ENCODE data around the gene SYP. TPM values are rescaled to one million over a fixed set of nuclear protein-coding genes. Genes with fewer than 3 reads are reported as not detected.

Gene SYP
- total and polyA plus RNA-seq, 2 donors (not counting 1 experiment from before 2014, with no cell fraction given): 1.2 to 1.6 TPM

DNA sequence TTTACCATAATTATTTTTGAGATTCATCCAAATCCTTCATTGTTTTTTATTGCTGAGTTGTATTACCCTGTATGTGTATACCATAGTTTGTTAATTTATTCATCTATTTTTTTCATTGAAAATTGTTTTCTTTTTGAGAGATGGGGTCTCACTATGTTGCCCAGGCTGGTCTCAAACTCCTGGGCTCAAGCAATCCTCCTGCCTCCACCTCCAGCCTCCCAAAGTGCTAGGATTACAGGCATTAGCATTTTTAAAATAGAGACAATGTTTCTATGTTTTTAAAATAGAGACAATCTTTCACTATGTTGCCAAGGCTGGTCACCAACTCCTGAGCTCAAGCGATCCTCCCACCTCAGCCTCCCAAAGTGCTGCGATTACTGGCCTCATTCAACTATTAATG is 39.1 kb downstream of the SYP start:
- Mint-ChIP-seq H3K4me3 (no peak overlapping the region), H3K27me3 (no peaks in the 10 kb centered on the region), H3K27ac (no peak overlapping the region), H3K9me3 (ENCODE audit: insufficient read depth) (no peaks in the 10 kb centered on the region), H3K4me1 (peaks cover 12% of the 10 kb centered on the region)
- no peak for TF ChIP-seq CTCF (IDR thresholded peaks at IDR 0.05)
- TF ChIP-seq EZH2 (IDR thresholded peaks at IDR 0.05; ENCODE audit: borderline replicate concordance, insufficient read depth, low read depth, low read length, poor library complexity, severe bottlenecking): no peak
- ATAC-seq (ENCODE audit: low read depth): no peak
- H3K27me3 ChIP-seq (replicated peaks in 1 of 4; ENCODE audit: control extremely low read depth in 1 of 4, control insufficient read depth in 3 of 4, insufficient read depth in 4 of 4, low read length in 3 of 4): no peaks in the 10 kb centered on the region
- ChIA-PET POLR2A (no interaction called here), CTCF (no interaction called here)
- intact Hi-C loops (cut with micrococcal nuclease): no loop called here
- no peak overlapping the region for H3K4me2 ChIP-seq (replicated peaks; ENCODE audit: low read depth, low read length, poor library complexity, severe bottlenecking)
- peaks cover 0 to 17% of the 10 kb centered on the region in 2 donors for H3K4me1 ChIP-seq (ENCODE audit: control insufficient read depth in 2 of 2, insufficient read depth in 2 of 2, low read length in 2 of 2)
- no peak overlapping the region for H3K27ac ChIP-seq (ENCODE audit: low read length in 2 of 2)
- no peak overlapping the region for H2AFZ ChIP-seq (ENCODE audit: insufficient read depth, low read depth, low read length, poor library complexity, severe bottlenecking)
- H3K9me3 ChIP-seq (ENCODE audit: control extremely low read depth in 1 of 3, control insufficient read depth in 2 of 3, insufficient read depth in 1 of 3, low read length in 2 of 3): no peaks in the 10 kb centered on the region
- H3K79me2 ChIP-seq (ENCODE audit: control insufficient read depth, insufficient read depth, low read length): no peaks in the 10 kb centered on the region
- H3K36me3 ChIP-seq (replicated peaks in 1 of 2; ENCODE audit: control extremely low read depth in 1 of 2, control insufficient read depth in 1 of 2, extremely low read depth in 1 of 2, insufficient read depth in 2 of 2, low read length in 1 of 2): no peaks in the 10 kb centered on the region
- no CpG with 5 or more reads among the region's 2 CpGs for WGBS (ENCODE audit: insufficient coverage)
- no peak for DNase-seq
- H3K4me3 ChIP-seq (ENCODE audit: control extremely low read depth in 1 of 5, extremely low read depth in 1 of 5, insufficient read depth in 1 of 5, low read depth in 2 of 5, low read length in 4 of 5): no peak overlapping the region
- H4K20me1 ChIP-seq (ENCODE audit: control insufficient read depth, insufficient read depth, low read length, poor library complexity, severe bottlenecking): no peaks in the 10 kb centered on the region
- no peak overlapping the region for H3K9ac ChIP-seq (ENCODE audit: low read length)

DNA sequence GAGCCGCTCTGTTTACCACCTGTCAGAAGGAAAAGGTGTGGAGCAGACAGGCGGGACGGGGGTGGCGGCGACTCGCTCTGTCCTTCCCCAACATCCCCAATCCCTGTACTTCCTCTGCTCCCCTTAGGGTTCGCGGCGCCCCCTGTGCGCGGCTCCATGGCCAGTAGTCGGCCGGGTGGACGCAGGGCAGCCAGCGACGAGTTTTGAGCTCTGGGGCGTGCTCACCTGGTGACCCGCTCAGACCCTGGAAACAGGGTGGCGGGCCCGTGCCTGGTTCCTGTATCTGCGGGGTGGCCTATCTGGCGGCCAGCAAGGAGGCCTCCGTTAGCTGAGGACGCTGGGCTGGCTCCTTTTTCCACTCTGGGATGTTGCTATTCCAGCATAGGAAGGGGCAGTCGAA is 42.8 kb downstream of the SYP start:
- Mint-ChIP-seq H3K27me3 (no peaks in the 10 kb centered on the region), H3K9me3 (ENCODE audit: insufficient read depth) (no peaks in the 10 kb centered on the region), H3K4me1 (peaks cover 15% of the 10 kb centered on the region), H3K4me3 (peak overlapping the region; percentile 39), H3K27ac (no peak overlapping the region)
- H3K4me3 ChIP-seq (ENCODE audit: control extremely low read depth in 1 of 5, extremely low read depth in 1 of 5, insufficient read depth in 1 of 5, low read depth in 2 of 5, low read length in 4 of 5): no peak overlapping the region
- ATAC-seq (ENCODE audit: low read depth): no peak
- no peaks in the 10 kb centered on the region for H3K27me3 ChIP-seq (replicated peaks in 1 of 4; ENCODE audit: control extremely low read depth in 1 of 4, control insufficient read depth in 3 of 4, insufficient read depth in 4 of 4, low read length in 3 of 4)
- no peak for TF ChIP-seq CTCF (IDR thresholded peaks at IDR 0.05)
- TF ChIP-seq EZH2 (IDR thresholded peaks at IDR 0.05; ENCODE audit: borderline replicate concordance, insufficient read depth, low read depth, low read length, poor library complexity, severe bottlenecking): no peak
- CTCF ChIA-PET: interaction anchor here (1.3 kb wide), 1 partner anchor 22 kb away, joined by 3 read pairs; no protein-coding TSS in a partner anchor
- H3K9me3 ChIP-seq (ENCODE audit: control extremely low read depth in 1 of 3, control insufficient read depth in 2 of 3, insufficient read depth in 1 of 3, low read length in 2 of 3): no peaks in the 10 kb centered on the region
- no peaks in the 10 kb centered on the region for H4K20me1 ChIP-seq (ENCODE audit: control insufficient read depth, insufficient read depth, low read length, poor library complexity, severe bottlenecking)
- no peak for DNase-seq
- H3K27ac ChIP-seq (ENCODE audit: low read length in 2 of 2): no peak overlapping the region
- no peaks in the 10 kb centered on the region for H3K79me2 ChIP-seq (ENCODE audit: control insufficient read depth, insufficient read depth, low read length)
- H3K9ac ChIP-seq (ENCODE audit: low read length): no peak overlapping the region
- H3K4me2 ChIP-seq (replicated peaks; ENCODE audit: low read depth, low read length, poor library complexity, severe bottlenecking): no peak overlapping the region
- POLR2A ChIA-PET: no interaction called here
- no peak overlapping the region for H2AFZ ChIP-seq (ENCODE audit: insufficient read depth, low read depth, low read length, poor library complexity, severe bottlenecking)
- intact Hi-C loops (cut with micrococcal nuclease): loop anchor here (2.0 kb wide), 2 partner anchors 16 to 78 kb away; partner anchors contain the start of gene CCDC22
- no peaks in the 10 kb centered on the region for H3K36me3 ChIP-seq (replicated peaks in 1 of 2; ENCODE audit: control extremely low read depth in 1 of 2, control insufficient read depth in 1 of 2, extremely low read depth in 1 of 2, insufficient read depth in 2 of 2, low read length in 1 of 2)
- peaks cover 8 to 14% of the 10 kb centered on the region in 2 donors for H3K4me1 ChIP-seq (ENCODE audit: control insufficient read depth in 2 of 2, insufficient read depth in 2 of 2, low read length in 2 of 2)
- WGBS (ENCODE audit: insufficient coverage): 95% methylated on average over 16 of the region's 25 CpGs

Measured in B cell (primary cell).